Measurements from ENCODE around the gene CRY1.
"Not testable (repeated sequence)": the region's sequence is repeated elsewhere in the genome, so short reads cannot be mapped to it uniquely, and the experiment has no call there.

The CRY1 gene

DNA sequence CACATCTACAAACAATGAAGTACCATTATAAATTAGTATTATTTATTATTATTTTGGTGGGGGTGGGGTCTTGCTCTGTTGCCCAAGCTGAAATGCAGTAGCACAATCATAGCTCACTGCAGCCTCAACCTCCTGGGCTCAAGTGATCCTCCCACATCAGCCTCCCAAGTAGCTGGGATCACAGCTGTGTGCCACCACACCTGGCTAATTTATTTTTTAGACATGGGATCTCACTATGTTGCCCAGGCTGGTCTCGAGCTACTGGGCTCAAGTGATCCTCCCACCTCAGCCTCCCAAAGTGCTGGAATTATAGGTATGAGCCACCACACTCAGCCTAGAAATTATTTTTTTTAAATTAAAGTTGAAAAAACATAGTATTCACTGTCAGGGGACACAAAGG, 15.0 kb upstream of the CRY1 start:
- not testable (repeated sequence) for DNase-seq

DNA sequence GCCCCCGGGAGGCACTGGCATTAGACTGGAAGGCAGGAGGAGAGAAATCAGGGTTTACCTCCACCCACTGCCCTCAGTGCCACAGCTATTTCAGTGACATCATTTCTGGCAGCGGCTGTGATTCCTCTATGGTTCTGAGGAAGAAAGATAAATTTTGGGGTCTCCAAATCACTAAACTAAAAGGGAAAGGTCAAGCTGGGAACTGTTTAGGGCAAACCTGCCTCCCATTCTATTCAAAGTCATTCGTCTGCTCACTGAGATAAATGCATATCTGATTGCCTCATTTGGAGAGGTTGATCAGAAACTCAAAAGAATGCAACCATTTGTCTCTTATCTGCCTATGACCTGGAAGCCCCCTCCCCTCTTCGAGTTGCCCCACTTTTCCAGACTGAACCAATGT, 14.0 kb upstream of the CRY1 start:
- no peak for DNase-seq

DNA sequence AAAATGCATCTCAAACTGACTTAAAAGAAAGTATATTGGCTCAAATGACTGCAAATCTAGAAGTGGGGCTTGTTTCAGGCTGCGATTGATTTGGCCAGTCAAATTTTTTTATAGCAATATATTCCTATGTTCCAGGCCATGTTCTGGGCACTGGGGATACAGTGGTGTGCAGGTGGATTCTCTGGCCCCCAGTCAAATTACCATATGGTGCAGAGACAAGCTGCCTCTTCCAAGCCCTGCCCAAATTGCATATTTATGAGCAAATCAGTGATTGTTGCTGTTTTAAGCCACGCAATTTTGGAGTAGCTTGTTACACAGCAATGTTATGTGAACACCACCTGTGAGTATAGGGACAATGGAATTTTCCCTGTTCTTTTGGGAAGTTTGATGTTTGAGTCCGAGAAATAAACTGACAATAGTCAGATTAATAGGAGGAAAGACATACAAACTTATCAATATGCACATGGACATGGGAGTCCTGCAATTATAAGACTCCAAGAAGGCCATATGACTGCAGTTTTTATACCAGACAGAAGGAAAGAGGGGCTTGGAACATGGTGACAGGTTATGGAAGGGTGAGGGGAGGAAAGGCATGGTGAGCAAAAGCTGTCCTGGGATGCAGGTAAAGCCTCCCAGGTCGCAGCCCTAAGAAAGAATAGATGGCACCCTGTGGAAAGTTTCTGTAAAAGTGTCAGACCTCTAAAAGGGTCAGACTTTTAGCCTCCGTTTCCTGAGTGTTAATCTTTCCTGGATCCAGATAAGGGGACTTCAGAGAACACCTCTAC, 13.1 kb upstream of the CRY1 start:
- no peak for DNase-seq

DNA sequence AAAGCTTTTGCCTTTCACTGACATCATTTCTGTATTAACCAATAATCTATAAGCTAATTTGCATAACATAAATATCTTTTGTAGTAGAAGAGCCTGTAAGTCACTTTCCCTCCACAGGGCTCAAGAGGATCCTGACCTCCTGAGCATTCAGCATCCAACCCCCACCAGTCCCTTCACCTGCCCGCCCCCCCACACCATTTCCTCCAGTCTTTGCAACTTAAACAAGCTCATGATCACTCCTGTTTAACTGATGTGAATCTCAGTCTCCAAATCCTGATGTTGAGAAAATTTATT, 12.0 kb upstream of the CRY1 start:
- DNase-seq, result no peak

DNA sequence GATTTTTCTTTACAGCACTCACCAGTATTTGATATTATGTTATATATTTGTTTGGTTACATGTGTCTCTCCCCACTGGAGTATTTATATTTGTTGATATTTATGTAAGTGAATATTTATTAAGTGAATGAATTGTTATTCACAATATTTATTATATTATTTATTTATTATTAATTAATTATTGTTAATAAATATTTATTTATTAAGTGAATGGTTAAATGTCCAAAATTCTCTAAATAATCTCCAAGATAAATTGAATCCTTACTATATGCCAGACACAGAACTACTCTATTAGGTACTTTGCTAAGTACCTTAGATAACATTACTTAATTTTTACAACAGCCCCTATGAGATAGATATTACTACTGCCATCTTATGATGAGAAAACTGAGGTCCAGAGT, 10.2 kb upstream of the CRY1 start:
- no peak for DNase-seq

DNA sequence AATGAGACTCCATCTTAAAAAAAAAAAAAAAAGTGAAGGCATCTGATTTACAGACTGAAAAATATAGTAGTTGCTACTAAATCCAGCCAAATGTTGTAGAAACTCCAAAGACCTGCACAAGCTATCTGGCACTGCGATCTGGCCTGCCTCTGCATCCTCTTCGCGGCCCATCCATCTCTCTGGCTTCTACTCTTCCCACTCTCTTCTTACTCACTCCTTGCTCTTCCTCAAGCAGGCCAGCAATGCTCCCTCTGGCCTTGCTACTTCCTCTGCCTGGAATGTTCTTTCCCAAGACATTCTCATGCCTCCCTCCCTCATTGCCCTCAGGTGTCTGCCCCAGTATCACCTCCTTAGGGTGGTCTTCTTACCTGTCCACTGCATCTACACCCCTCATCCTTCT, 9.7 kb upstream of the CRY1 start:
- DNase-seq, result no peak

DNA sequence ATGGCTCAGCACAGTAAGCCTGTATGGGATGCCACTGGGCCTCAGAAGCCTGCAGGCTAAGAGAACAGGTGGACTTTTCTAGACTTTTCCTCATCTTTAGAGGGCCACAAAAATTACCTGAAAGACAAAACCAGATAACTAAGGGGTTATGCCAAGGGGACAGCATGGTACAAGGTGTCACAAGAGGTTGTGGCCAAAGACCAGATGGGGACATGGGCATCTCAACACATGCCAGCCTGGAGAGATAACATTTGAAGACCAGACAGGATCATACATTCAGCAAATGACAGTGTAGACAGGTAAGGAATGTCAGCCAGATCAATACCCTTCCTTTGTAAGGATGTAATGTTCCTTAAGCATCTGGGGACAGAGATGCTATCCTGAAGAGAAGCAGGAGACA, 8.9 kb upstream of the CRY1 start:
- no peak for DNase-seq

DNA sequence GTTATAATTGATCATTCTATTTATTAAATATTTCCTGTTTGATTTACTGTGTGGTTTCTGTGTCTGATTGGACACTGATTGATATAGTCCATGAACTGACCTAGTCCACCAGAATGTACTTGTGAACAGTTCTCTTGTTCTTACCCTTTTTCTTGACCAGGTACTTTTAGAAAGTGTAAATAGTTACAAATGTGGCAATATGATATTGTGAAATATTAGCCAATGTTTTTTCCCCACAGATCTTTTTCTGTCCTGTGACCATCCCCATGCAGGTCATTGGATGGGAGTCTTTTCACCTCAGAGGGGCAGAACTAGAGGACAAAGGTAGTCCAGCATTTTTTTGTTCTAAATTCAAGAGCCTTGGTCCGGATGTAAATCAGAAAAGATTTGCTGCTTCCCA, 8.3 kb upstream of the CRY1 start:
- no peak for DNase-seq

DNA sequence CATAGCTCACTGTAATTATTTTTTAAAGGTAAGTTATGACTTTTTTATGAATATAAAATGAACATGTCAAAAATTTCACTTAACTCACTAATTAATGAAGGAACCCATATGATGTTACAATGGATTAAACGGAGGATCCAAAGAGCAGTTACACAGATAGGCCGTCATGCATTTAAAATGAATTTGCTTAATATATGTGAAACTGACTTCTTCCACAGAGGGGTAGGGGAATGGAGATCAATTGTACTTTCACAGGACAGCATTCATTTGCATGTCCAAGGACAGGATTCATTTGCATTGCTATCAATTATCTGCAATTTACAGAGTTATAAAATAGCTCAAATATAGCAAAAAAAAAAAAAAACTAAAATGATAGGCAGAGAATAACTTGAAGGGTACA, 6.6 kb upstream of the CRY1 start:
- DNase-seq, result no peak

DNA sequence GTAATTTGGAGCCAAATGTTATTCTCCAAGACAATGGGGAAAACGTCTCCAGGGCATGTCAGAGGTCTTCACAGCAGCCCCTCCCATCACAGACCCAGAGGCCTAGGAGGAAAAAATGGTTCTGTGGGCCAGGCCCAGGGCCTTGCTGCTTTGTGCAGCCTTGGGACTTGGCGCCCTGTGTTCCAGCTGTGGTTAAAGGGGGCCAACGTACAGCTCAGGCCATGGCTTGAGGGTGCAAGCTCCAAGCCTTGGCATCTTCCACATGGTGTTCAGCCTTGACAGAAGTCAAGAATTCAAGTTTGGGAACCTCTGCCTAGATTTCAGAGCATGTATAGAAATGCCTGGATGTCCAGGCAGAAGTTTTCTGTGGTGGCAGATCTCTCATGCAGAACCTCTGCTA, 3.2 kb upstream of the CRY1 start:
- DNase-seq, result no peak

DNA sequence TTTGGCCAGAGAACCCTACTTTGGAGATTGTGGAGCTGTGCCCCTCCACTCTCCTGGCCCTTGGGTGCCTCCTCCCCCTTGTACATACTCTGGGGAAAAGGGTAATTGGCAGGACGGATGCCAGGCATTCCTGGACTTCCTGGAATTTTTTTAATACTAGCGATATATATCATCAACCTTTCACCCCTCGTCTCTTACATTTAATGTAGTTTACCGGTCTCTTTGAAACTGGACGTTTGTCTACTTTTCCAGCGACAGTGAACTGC, 767 bp upstream of the CRY1 start:
- DNase-seq, result no peak

DNA sequence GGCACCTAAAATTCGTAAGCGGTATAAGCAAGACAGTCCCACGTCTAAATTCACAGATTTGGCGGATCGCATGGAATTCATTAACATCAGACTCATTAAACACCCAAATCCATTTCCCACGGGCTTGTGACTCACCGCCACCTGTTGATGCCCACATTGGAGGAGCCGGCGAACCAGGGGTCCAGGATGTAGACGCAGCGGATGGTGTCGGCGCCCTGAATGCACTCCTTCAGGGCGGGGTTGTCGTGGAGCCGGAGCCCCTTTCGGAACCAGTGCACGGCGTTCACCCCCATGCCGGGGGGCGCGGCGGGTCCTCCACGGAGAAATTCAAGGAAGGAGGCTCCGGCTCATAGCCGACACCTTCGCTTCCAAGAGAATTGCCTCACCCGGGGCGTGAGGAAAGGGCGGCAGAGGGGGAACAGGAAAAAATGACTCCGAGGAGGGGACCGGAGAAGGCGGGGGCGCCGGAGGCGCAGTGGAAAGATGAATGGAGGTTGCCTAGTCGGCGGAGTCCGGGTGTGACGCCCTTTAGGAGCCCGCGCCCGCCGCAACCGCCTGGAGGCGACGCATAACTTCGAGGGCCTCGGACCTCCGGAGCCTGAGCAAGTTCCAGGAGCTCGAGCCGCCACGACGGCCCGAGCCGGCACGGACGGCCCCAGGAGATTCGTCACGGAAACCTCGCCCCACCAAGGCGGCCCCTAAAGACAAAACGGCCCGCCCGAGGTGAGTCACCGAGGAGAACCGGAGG, 506 bp downstream of the CRY1 start:
- DNase-seq, result peak; percentile 55

DNA sequence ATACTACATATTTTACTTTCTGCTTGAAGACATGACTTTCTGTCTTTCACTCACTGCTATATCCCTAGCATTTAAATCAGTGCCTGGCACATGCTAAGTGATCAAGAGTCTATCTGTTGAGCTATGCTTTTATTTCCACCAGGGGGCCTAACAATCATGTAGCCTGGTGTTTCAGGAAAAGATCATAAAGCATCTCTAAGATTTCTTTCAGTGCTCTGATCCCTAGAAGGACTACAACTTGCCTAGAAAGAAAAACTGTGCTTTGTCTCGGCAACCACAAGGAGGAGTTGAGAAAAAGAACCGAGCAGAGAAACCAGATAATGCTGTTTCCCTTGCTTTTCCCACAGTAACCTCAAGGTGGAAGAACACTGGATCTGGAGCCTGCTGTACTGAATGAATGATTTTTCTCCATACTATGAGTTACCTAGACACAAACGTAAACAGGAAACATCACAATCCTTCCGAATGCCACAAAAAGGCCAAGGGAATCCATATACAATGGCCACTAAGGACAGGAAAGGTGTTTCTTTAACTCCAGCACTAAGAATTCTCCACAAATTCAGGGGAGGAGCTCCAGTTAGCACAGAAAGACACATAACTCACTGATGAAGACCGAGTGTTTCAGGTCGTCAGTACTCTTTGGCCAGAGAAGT, 1.2 kb downstream of the CRY1 start:
- peak; percentile 73 for DNase-seq

DNA sequence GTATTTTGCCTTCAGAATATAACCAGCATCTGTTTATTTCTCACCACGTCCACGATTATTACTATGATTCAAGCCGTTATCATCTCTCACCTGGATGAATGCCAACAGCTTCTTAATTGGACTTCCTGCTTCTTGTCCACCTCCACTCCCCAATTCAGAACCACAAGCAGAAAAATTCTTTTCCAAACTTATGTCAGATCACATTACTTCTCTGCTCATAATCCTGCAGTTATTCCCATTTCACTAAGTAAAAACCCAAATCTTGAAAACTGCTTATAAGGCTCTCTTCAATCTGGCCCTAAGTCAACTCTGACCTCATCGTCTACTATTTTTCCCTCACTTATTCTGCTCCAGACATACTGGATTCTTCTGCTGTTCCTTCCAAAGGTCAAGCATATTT, 2.0 kb downstream of the CRY1 start:
- DNase-seq, result no peak

DNA sequence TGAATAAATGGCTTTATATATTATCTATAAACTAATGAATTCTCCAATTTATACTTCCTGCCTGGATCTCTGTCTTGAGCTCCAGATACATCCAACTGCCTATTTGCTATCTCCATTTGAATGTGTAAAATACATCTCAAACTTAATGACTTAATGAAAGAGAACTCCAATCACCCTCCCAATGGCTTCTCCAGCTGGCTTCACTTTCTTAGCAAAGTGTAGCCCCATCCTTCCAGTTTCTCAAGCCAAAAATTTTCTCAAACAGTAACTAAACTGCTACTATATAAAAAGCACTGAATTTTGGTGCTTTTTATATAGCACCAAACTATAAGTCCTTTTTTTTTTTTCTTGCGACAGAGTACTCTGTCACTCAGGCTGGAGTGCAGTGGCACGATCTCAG, 2.6 kb downstream of the CRY1 start:
- no peak for DNase-seq

DNA sequence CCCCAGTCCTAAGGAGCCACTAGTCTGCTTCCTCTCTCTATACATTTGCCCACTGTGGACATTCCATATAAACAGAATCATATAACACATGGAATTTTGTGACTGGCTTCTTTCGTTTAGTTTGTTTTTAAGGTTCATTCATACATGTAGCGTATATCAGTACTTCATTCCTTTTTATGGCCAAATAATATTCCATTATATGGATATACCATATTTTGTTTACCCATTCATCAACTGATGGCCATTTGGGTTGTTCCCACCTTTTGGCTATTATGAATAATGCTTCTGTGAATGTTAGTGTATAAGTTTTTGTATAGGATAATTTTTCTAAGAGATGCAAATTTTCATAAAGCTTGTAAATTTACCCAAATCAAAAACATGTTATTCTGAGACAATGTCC, 4.4 kb downstream of the CRY1 start:
- no peak for DNase-seq

DNA sequence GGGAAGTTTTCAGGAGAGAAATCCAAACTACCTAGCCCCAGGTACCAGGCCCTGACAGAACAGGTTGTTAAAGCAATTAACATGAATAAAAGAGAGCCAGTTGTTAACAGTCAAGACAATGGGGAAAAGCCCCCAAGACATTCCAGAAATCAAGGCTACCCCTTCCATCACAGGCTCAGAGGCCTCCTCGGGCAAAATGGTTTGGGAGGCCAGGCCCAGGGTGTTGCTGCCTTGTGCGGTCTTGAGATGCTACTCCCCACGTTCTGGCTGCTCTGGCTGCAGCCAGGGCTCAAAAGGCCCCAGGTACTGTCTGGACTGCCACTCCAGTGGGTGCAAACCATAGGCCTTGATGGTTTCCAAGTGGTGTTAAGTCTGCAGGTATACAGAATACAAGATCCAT, 7.0 kb downstream of the CRY1 start:
- no peak for DNase-seq

DNA sequence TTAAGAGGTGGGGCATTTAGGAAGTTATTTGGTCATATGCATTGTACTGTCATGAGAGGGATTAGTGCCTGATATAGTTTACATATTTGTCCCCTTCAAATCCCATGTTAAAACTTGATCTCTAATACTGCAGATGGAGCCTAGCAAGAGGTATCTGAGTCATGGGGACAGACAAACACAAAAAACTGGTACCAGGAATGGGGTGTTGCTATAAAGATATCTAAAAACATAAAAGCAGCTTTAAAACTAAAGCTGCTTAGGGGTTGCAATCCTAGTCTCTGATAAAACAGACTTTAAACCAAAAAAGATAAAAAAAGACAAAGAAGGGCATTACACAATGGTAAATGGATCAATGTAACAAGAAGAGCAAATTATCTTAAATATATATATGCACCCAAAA, 11.6 kb downstream of the CRY1 start:
- DNase-seq, result no peak

DNA sequence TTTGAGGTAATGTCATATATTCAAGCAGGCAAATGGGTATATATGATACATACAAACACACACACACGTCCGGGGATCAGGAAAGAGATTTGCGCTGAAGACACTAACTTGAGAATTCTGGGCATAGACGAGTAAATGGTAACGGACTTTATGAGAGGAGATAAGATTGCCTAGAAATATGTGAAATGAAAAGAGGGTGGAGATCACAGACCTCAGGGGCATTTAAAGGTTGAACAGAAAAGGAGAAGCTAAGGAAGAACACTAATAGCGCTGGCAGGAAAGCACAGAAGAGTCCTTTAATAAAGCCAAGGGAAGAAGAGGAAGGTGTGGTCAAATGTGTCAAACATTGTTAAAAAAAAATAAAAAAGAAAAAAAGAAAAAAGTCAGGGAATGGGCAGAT, 13.1 kb downstream of the CRY1 start:
- no peak for DNase-seq

DNA sequence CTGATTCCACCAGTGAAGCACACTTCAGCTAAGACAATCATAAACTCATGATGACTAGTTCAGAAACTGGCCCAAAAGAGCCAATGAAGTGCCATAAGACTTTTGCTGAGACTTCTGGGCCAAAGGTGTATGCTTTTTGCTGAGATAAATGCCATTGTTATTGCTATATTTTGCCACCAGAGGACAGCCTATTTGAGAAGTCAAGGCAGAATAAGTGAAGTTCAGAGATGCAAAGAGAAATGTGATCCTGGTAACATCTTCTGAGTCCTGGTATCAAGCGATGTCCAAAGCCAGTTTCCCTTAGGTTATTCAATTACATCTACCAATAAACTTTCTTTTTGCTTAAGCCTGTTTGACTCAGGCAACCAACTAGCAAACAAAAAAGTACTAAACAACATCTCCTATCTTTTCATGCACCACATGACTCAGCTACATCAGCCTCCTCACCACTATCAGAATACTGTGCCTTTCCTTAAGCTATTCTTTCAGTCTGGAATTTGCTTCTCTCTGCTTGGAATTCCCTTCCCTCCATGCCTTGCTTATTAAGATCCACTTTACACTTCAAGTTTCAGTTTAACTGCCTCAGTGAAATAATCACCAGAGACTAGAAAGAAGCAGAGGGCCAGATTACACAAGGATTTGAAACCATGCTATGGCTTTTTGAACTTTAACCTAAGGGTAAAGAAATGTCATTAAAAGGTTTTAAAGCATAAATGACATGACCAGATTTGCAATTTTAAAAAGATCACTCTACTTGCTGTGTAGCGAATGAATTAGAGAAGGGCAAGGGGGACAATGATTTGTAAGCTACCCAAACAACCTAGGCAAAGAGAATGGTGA, 14.0 kb downstream of the CRY1 start:
- peak; percentile 31 for DNase-seq

DNA sequence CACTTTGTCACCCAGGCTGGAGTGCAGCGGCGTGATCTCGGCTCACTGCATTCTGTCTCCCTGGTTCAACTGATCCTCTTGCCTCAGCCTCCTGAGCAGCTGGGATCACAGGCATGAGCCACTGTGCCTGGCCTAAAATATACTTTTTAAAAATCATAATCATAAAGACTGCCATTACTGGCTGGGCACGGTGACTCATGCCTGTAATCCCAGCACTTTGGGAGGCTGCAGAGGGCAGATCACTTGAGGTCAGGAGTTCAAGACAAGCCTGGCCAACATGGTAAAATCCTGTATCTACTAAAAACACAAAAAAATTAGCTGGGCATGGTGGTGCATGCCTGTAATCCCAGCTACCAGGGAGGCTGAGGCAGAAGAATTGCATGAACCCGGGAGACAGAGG, 20.1 kb downstream of the CRY1 start:
- not testable (repeated sequence) for DNase-seq

DNA sequence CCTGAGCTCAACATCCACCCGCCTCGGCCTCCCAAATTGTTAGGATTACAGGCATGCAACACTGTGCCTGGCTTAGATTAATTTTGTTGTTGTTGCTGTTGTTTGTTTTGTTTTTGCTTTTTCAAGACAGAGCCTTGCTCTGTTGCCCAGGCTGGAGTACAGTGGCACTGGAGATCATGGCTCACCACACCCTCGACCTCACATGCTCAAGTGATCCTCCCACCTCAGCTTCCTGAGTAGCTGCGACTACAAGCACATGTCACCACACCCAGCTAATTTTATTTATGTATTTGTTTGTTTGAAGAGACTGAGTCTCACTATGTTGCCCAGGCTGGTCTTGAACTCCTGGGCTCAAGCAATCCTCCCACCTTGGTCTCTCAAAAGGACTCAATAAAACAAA, 26.7 kb downstream of the CRY1 start:
- no peak for DNase-seq

DNA sequence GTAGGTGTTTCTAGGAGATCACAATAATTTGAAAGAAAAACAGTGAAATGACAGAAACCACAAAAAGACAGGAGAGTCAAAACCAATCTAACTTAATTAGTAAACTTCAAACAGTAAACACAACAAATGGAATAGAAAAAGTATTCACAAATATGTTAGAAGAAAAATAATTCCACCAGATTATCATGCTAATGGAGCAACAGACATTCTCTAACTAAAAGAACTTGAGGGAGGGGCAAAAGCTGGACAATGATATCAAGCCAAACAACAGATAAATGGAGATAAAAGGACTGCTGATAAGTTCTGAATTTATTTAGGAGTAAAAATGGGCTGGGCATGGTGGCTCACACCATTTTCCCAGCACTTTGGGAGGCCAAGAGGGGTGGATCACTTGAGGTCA, 28.7 kb downstream of the CRY1 start:
- no peak for DNase-seq

DNA sequence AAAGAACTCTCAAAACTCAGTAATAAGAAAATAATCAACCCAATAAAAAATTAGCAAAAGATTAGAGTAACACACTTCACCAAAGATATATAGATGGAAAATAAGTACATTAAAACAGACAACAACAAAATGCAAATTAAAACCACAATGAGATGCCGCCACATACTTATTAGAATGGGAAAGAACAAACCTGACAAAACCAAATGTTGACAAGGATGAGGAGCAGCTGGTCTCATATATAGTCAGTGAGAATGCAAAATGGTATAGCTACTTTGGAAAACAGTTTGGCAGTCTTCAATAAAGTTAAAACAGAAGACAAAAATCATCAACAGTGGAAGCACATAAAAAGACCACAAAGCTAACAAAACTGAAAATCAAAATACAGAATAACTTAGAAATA, 29.1 kb downstream of the CRY1 start:
- DNase-seq, result no peak

Measured in activated CD4-positive, alpha-beta T cell treated with anti-CD3 and anti-CD28 coated beads, Interleukin-2, amount 50 U/mL, for 16 hours (primary cell).